Measurements from ENCODE around the gene SH3PXD2A. TPM values are rescaled to one million over a fixed set of nuclear protein-coding genes. Genes with fewer than 3 reads are reported as not detected.

Gene SH3PXD2A
- total RNA-seq, 1 experiment from 2014 or later = 4.5 TPM

GRCh38 chr10:103673606-103674005 is 181.8 kb downstream of the SH3PXD2A start:
- H3K27me3 ChIP-seq (ENCODE audit: insufficient read depth, low read length) = no peaks in the 10 kb centered on the region

More at GRCh38 chr10:103673606-103674005, 181.8 kb downstream of the SH3PXD2A start:
- H2BK15ac ChIP-seq (ENCODE audit: low read depth, low read length) = no peak overlapping the region
- H3K27ac Mint-ChIP-seq = no peak overlapping the region
- no peak overlapping the region for H4K5ac ChIP-seq (ENCODE audit: insufficient read length, low read depth, low read length)
- H2AK5ac ChIP-seq (ENCODE audit: insufficient read length, low read length) = no peak overlapping the region
- H3K27ac ChIP-seq (ENCODE audit: insufficient read length, low read depth, low read length) = no peak overlapping the region
- H3K56ac ChIP-seq (ENCODE audit: insufficient read length, low read depth, low read length) = no peak overlapping the region
- H3T11ph ChIP-seq (ENCODE audit: low read length) = no peak overlapping the region
- no peak overlapping the region for H3K4me3 Mint-ChIP-seq
- no peak overlapping the region for H3K4me2 ChIP-seq (ENCODE audit: insufficient read depth, insufficient read length, low read length)
- no peaks in the 10 kb centered on the region for H3K36me3 Mint-ChIP-seq (ENCODE audit: insufficient read depth in 1 of 3, low read depth in 3 of 3)
- H4K20me1 ChIP-seq (ENCODE audit: control insufficient read depth, insufficient read depth, insufficient read length) = no peaks in the 10 kb centered on the region
- no peak overlapping the region for H2BK5ac ChIP-seq (ENCODE audit: insufficient read length, low read length)
- H3K79me2 ChIP-seq (ENCODE audit: insufficient read depth, low read length) = no peaks in the 10 kb centered on the region
- H3K18ac ChIP-seq (ENCODE audit: insufficient read length, low read depth, low read length) = no peak overlapping the region
- H3K4me1 Mint-ChIP-seq = peaks cover 30 to 37% of the 10 kb centered on the region in 2 experiments
- H3K23ac ChIP-seq (ENCODE audit: insufficient read length, low read depth, low read length) = no peak overlapping the region
- H3K23me2 ChIP-seq (ENCODE audit: insufficient read length, low read depth, low read length, poor library complexity, severe bottlenecking) = no peaks in the 10 kb centered on the region
- no peak overlapping the region for H2BK12ac ChIP-seq (ENCODE audit: insufficient read length, low read depth, low read length)
- H3K9ac ChIP-seq (ENCODE audit: extremely low read depth, insufficient read length, low read length) = no peak overlapping the region
- WGBS (ENCODE audit: extremely low coverage, insufficient read length, low lambda C conversion rate) = no CpG with 5 or more reads among the region's 3 CpGs
- no peak overlapping the region for H4K91ac ChIP-seq (ENCODE audit: insufficient read length, low read depth, low read length)
- no peak overlapping the region for H2AFZ ChIP-seq (ENCODE audit: low read length)
- no peak overlapping the region for H2BK120ac ChIP-seq (ENCODE audit: low read depth, low read length, poor library complexity, severe bottlenecking)
- no peaks in the 10 kb centered on the region for H3K9me3 Mint-ChIP-seq
- DNase-seq = no peak
- H2BK20ac ChIP-seq (ENCODE audit: low read depth, low read length, poor library complexity, severe bottlenecking) = no peak overlapping the region
- H3K4ac ChIP-seq (ENCODE audit: low read depth, low read length) = no peak overlapping the region
- no peaks in the 10 kb centered on the region for H3K9me3 ChIP-seq (ENCODE audit: control insufficient read depth, low read depth, low read length)
- no peaks in the 10 kb centered on the region for H3K79me1 ChIP-seq (ENCODE audit: insufficient read depth, low read depth, low read length, poor library complexity, severe bottlenecking)
- H4K8ac ChIP-seq (replicated peaks; ENCODE audit: insufficient read length, low read depth, low read length) = no peak overlapping the region
- no peak for TF ChIP-seq CTCF (conservative IDR thresholded peaks at IDR 0.05)
- H3K4me1 ChIP-seq (ENCODE audit: insufficient read depth, low read length) = no peaks in the 10 kb centered on the region; the same call in 1 of the 2 replicates
- no peak overlapping the region for H3K14ac ChIP-seq (ENCODE audit: insufficient read depth, low read length)
- H3K27me3 Mint-ChIP-seq (ENCODE audit: low read depth) = no peaks in the 10 kb centered on the region

Measured in H9 (cell line).